Measurements from ENCODE around the gene CCDC85A.

Gene CCDC85A

GRCh38 chr2:56167616-56168562, 15.9 kb upstream of the CCDC85A start:
- H3K27ac ChIP-seq: no peak overlapping the region
- TF ChIP-seq CTCF (conservative IDR thresholded peaks at IDR 0.05) (no peak), ZFX (IDR thresholded peaks at IDR 0.05) (no peak)

GRCh38 chr2:56169521-56169920, 14.3 kb upstream of the CCDC85A start:
- TF ChIP-seq ZFX (IDR thresholded peaks at IDR 0.05) (no peak), CTCF (conservative IDR thresholded peaks at IDR 0.05) (no peak)
- no peak overlapping the region for H3K27ac ChIP-seq

- H3K27ac ChIP-seq: no peak overlapping the region
- TF ChIP-seq ZFX (IDR thresholded peaks at IDR 0.05) (no peak), CTCF (conservative IDR thresholded peaks at IDR 0.05) (no peak)
These were observed 13.3 kb upstream of the CCDC85A start for GRCh38 chr2:56170504-56170903.

GRCh38 chr2:56170988-56171387, 12.8 kb upstream of the CCDC85A start:
- no peak for TF ChIP-seq CTCF (conservative IDR thresholded peaks at IDR 0.05)
- no peak overlapping the region for H3K27ac ChIP-seq

GRCh38 chr2:56175779-56176178, 8.0 kb upstream of the CCDC85A start:
- TF ChIP-seq ZFX (IDR thresholded peaks at IDR 0.05) (no peak), CTCF (conservative IDR thresholded peaks at IDR 0.05) (no peak)
- H3K27ac ChIP-seq: no peak overlapping the region

GRCh38 chr2:56177420-56178220, 6.2 kb upstream of the CCDC85A start:
- no peak for TF ChIP-seq CTCF (conservative IDR thresholded peaks at IDR 0.05)
- TF ChIP-seq ZFX (IDR thresholded peaks at IDR 0.05): no peak
- no peak overlapping the region for H3K27ac ChIP-seq

GRCh38 chr2:56179931-56180330, 3.9 kb upstream of the CCDC85A start:
- no peak for TF ChIP-seq ZFX (IDR thresholded peaks at IDR 0.05)
- TF ChIP-seq CTCF (conservative IDR thresholded peaks at IDR 0.05): no peak
- H3K27ac ChIP-seq: no peak overlapping the region

Measured in C4-2B (cell line).